ENCODE data around the gene BNC2.

- TF ChIP-seq REST (IDR thresholded peaks at IDR 0.05; ENCODE audit: low read depth): no peak
- no peak for TF ChIP-seq CREB1 (IDR thresholded peaks at IDR 0.05; ENCODE audit: low read depth)
- no peak for TF ChIP-seq YY1 (IDR thresholded peaks at IDR 0.05; ENCODE audit: low read depth)
These were observed 106.5 kb downstream of the BNC2 start for GRCh38 chr9:16763946-16764345.

All from Ishikawa (cell line).